Retinal pigment epithelial cell (primary cell): ENCODE data around the gene RAMACL.

Source experiments
- DNase-seq: peaks from one replicate; pipeline ENCODE4 v3.0.0-alpha.2; 2010; ENCODE audit warnings: low read depth
- H3K4me3 ChIP-seq: 2 replicates; pipeline ENCODE4 v1.5.1; 2011; ENCODE audit warnings: mild to moderate bottlenecking, low read length, control low read depth, moderate library complexity
- CTCF ChIP-seq: conservative IDR thresholded peaks from 2 replicates; pipeline ENCODE4 v1.5.1; 2011; ENCODE audit warnings: low read depth, low read length, control low read depth, inconsistent platforms

The RAMACL gene

GRCh38 chr6:166595949-166596348 is 9.5 kb upstream of the RAMACL start:
- no peak for DNase-seq
- no peak for TF ChIP-seq CTCF
- no peak overlapping the region for H3K4me3 ChIP-seq

- no peak for DNase-seq
- TF ChIP-seq CTCF: no peak
- no peak overlapping the region for H3K4me3 ChIP-seq
These were observed 8.7 kb upstream of the RAMACL start for GRCh38 chr6:166595061-166595780.

GRCh38 chr6:166592821-166593220 is 6.3 kb upstream of the RAMACL start:
- no peak overlapping the region for H3K4me3 ChIP-seq
- DNase-seq: no peak
- TF ChIP-seq CTCF: no peak

GRCh38 chr6:166591961-166592520 is 5.6 kb upstream of the RAMACL start:
- TF ChIP-seq CTCF: no peak
- no peak overlapping the region for H3K4me3 ChIP-seq
- DNase-seq: no peak

- TF ChIP-seq CTCF: no peak
- no peak for DNase-seq
These were observed 4.5 kb upstream of the RAMACL start for GRCh38 chr6:166591026-166591425.

GRCh38 chr6:166589786-166590574 is 3.5 kb upstream of the RAMACL start:
- H3K4me3 ChIP-seq: no peak overlapping the region
- no peak for DNase-seq
- TF ChIP-seq CTCF: no peak

More at GRCh38 chr6:166591026-166591425, 4.5 kb upstream of the RAMACL start:
- no peak overlapping the region for H3K4me3 ChIP-seq
